A673 (cell line): ENCODE results near the gene PHLDB2. TPM values are rescaled to one million over a fixed set of nuclear protein-coding genes. Genes with fewer than 3 reads are reported as not detected.

Experiments
- BruUV-seq: library from RNA; stranded (reverse); fragments of 400-500 nt; replicated peaks from 2 replicates; lab custom pipeline; 2021; lab: Mats Ljungman, UMichigan
- CTCF ChIA-PET: fragments of 300-600 bp; sonication (Branson Sonifier 250); formaldehyde crosslinking; loops from one replicate; lab custom pipeline; 2022; ENCODE audit warnings: antibody characterized with exemption; lab: Charles Lee
- POLR2A ChIA-PET: fragments of 300-600 bp; sonication (Branson Sonifier 250); formaldehyde crosslinking; loops from one replicate; lab custom pipeline; 2022; ENCODE audit warnings: antibody characterized with exemption; ENCODE audit not compliant: low non-redundant PET; lab: Charles Lee
- DNase-seq: peaks from one replicate; pipeline ENCODE4 v3.0.0-alpha.2; 2015; ENCODE audit warnings: low spot score
- H3K27ac ChIP-seq: fragments of 200-600 bp; sonication (generic); 2 replicates; pipeline ENCODE4 v1.5.1; 2016; ENCODE audit warnings: mixed run types, low read depth, mild to moderate bottlenecking, mixed read lengths, antibody characterized with exemption, low read length; ENCODE audit not compliant: poor library complexity, severe bottlenecking
- H3K27me3 ChIP-seq: fragments of 200-600 bp; sonication (generic); replicated peaks from 2 replicates; pipeline ENCODE4 v1.6.1; 2017; ENCODE audit warnings: mixed run types, low read depth, mild to moderate bottlenecking, mixed read lengths, antibody characterized with exemption, low read length; ENCODE audit not compliant: insufficient read depth, poor library complexity
- H3K36me3 ChIP-seq: fragments of 200-600 bp; sonication (generic); 2 replicates; pipeline ENCODE4 v1.6.1; 2016; ENCODE audit warnings: mixed run types, mild to moderate bottlenecking, mixed read lengths, antibody characterized with exemption, low read length; ENCODE audit not compliant: insufficient read depth, poor library complexity, severe bottlenecking
- H3K4me1 ChIP-seq: fragments of 200-600 bp; sonication (generic); 2 replicates; pipeline ENCODE4 v1.6.1; 2017; ENCODE audit warnings: mixed run types, mild to moderate bottlenecking, mixed read lengths, antibody characterized with exemption, low read length; ENCODE audit not compliant: insufficient read depth, poor library complexity, severe bottlenecking
- H3K4me3 ChIP-seq: fragments of 200-600 bp; sonication (generic); 2 replicates; pipeline ENCODE4 v1.5.1; 2016; ENCODE audit warnings: low read depth, mixed run types, mild to moderate bottlenecking, mixed read lengths, low read length; ENCODE audit not compliant: poor library complexity, severe bottlenecking
- H3K9me3 ChIP-seq: fragments of 200-600 bp; sonication (generic); 2 replicates; pipeline ENCODE4 v1.6.1; 2016; ENCODE audit warnings: mixed run types, low read depth, mild to moderate bottlenecking, mixed read lengths, antibody characterized with exemption, low read length; ENCODE audit not compliant: poor library complexity, severe bottlenecking
- EZH2 ChIP-seq: fragments of 200-600 bp; sonication (generic); IDR thresholded peaks from 2 replicates; pipeline ENCODE4 v1.6.1; 2017; ENCODE audit warnings: borderline replicate concordance, low read depth, mild to moderate bottlenecking, mixed read lengths, antibody characterized with exemption, low read length; ENCODE audit not compliant: poor library complexity, severe bottlenecking
- intact Hi-C: fragments of 100-400 bp; cut with micrococcal nuclease; formaldehyde crosslinking; loops from one replicate; pipeline ENCODE4 v1.10.0; 2022; ENCODE audit not compliant: unreplicated experiment
- total RNA-seq: library from RNA; stranded (reverse); gene quantifications from 2 replicates; pipeline ENCODE4 v1.2.3, GENCODE V29; 2021
- TF ChIP-seq, protein P1 (sequence below): fragments of 300-800, 200-600 bp; sonication (generic); conservative IDR thresholded peaks from 2 replicates; pipeline ENCODE4 v1.5.1; 2017; ENCODE audit warnings: low read depth, mild to moderate bottlenecking, antibody characterized with exemption, low read length, moderate library complexity, mixed read lengths

The PHLDB2 gene
- total RNA-seq, 1 experiment from 2014 or later: 13.1 TPM

DNA sequence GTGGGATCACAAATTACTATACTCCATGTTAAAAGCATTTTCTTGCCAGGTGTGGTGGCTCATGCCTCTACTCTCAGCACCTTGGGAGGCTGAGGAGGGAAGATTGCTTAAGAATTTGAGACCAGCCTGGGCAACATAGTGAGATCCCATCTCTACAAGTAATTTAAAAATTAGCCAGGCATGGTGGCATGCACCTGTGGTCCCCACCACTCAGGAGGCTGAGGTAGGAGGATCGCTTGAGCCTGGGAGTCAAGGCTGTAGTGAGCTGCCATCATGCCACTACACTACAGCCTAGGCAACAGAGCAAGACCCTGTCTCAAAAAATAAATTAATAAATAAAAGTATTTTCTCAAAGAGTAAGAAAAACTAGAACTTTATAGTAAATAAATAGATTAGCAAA, 96.8 kb downstream of the PHLDB2 start:
- Histone ChIP-seq H3K9me3 (no peaks in the 10 kb centered on the region), H3K4me1 (peaks cover 20% of the 10 kb centered on the region), H3K4me3 (no peak overlapping the region), H3K27me3 (no peaks in the 10 kb centered on the region), H3K27ac (no peak overlapping the region), H3K36me3 (no peaks in the 10 kb centered on the region)
- ChIA-PET CTCF (no interaction called here), POLR2A (no interaction called here)
- no peak for DNase-seq
- BruUV-seq: no TSS peak
- intact Hi-C loops: no loop called here
- TF ChIP-seq, protein P1, sequence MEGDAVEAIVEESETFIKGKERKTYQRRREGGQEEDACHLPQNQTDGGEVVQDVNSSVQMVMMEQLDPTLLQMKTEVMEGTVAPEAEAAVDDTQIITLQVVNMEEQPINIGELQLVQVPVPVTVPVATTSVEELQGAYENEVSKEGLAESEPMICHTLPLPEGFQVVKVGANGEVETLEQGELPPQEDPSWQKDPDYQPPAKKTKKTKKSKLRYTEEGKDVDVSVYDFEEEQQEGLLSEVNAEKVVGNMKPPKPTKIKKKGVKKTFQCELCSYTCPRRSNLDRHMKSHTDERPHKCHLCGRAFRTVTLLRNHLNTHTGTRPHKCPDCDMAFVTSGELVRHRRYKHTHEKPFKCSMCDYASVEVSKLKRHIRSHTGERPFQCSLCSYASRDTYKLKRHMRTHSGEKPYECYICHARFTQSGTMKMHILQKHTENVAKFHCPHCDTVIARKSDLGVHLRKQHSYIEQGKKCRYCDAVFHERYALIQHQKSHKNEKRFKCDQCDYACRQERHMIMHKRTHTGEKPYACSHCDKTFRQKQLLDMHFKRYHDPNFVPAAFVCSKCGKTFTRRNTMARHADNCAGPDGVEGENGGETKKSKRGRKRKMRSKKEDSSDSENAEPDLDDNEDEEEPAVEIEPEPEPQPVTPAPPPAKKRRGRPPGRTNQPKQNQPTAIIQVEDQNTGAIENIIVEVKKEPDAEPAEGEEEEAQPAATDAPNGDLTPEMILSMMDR: no peak
- TF ChIP-seq EZH2: no peak

DNA sequence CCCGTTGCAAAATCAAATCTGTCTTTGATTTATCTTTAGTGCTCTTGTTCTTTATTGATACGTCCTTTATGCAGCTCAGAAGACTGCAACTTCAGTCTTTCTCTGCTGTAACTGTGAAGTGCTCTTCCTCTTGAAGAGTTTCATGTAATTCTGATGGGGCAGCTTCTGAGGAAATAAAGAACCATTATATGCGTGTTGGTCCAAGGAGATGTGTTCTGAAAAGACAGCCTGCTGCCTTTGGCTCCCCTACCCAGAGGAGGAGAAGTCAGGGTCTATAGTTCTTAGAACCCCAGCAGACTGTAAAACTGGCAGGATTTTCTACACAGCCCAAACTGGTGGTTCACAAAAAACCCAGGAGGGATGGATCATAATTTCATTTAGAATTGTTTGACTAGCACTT, 97.4 kb downstream of the PHLDB2 start:
- Histone ChIP-seq H3K4me1 (peaks cover 23% of the 10 kb centered on the region), H3K27me3 (no peaks in the 10 kb centered on the region), H3K36me3 (no peaks in the 10 kb centered on the region), H3K4me3 (no peak overlapping the region), H3K9me3 (no peaks in the 10 kb centered on the region), H3K27ac (no peak overlapping the region)
- BruUV-seq: no TSS peak
- ChIA-PET POLR2A (no interaction called here), CTCF (no interaction called here)
- no peak for DNase-seq
- TF ChIP-seq, protein P1: no peak
- no peak for TF ChIP-seq EZH2
- intact Hi-C loops: no loop called here

DNA sequence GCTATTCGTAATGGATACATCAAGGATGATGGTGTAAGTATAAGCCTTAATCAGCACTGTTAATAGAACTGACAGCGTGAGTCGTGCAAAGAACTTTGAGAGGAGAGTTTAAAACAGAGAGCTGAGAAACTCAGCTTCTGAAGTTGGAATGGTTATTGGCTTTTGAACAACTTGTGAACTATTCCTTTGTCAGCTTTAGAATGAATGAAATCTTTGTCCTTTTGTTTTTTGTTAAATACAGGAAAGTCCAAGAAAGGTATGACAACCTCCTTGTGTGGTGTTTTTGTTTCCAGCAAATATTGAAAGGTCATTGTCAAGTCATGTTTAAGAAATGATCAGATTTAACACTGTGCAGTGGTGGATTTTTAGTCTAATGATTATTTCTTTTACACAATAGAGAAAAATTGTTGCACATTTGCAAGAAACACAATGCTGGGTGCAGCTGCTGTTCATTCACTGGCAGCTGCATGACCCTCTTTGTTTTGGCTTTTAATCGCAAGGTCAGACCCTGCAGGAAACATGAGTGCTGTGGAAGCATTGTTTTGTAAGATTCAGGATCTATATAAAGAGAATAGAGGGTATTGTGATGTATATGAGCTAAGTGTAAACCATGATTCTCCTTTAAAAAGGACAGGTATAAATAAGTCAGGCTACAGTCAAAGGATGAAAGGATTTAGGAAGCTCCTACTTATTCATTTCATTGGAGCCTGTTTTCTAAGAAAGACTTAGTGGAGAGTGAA, 98.1 kb downstream of the PHLDB2 start:
- TF ChIP-seq, protein P1: no peak
- TF ChIP-seq EZH2: no peak
- DNase-seq: no peak
- no peaks in the 10 kb centered on the region for H3K27me3 ChIP-seq
- no peaks in the 10 kb centered on the region for H3K36me3 ChIP-seq
- ChIA-PET POLR2A (no interaction called here), CTCF (no interaction called here)
- H3K4me3 ChIP-seq: no peak overlapping the region
- H3K9me3 ChIP-seq: no peaks in the 10 kb centered on the region
- no TSS peak for BruUV-seq
- peaks cover 28% of the 10 kb centered on the region for H3K4me1 ChIP-seq
- intact Hi-C loops: no loop called here
- H3K27ac ChIP-seq: no peak overlapping the region
